Glutamatergic neuron (in vitro differentiated cells): ENCODE measurements around the gene PCED1A. TPM values are rescaled to one million over a fixed set of nuclear protein-coding genes. Genes with fewer than 3 reads are reported as not detected.
"Not testable (repeated sequence)": the region's sequence is repeated elsewhere in the genome, so short reads cannot be mapped to it uniquely, and the experiment has no call there.

ENCODE experiments used
- DNase-seq: peaks from one replicate; pipeline ENCODE4 v3.0.0; 2022
- H3K27ac Mint-ChIP-seq: one replicate; pipeline ENCODE4 v1.8.0; 2020; ENCODE audit warnings: mild to moderate bottlenecking, mixed read lengths, inconsistent platforms; ENCODE audit not compliant: unreplicated experiment
- H3K27me3 Mint-ChIP-seq: one replicate; pipeline ENCODE4 v1.8.0; 2020; ENCODE audit warnings: mild to moderate bottlenecking, moderate library complexity, mixed read lengths, inconsistent platforms; ENCODE audit not compliant: unreplicated experiment
- H3K36me3 Mint-ChIP-seq: one replicate; pipeline ENCODE4 v1.8.0; 2020; ENCODE audit warnings: mild to moderate bottlenecking, mixed read lengths, inconsistent platforms; ENCODE audit not compliant: unreplicated experiment
- H3K4me1 Mint-ChIP-seq: one replicate; pipeline ENCODE4 v1.8.0; 2020; ENCODE audit warnings: mild to moderate bottlenecking, low read depth, mixed read lengths, inconsistent platforms; ENCODE audit not compliant: unreplicated experiment
- H3K4me3 Mint-ChIP-seq: one replicate; pipeline ENCODE4 v1.8.0; 2020; ENCODE audit warnings: mild to moderate bottlenecking, mixed read lengths, inconsistent platforms; ENCODE audit not compliant: unreplicated experiment
- H3K9me3 Mint-ChIP-seq: one replicate; pipeline ENCODE4 v1.8.0; 2020; ENCODE audit warnings: mild to moderate bottlenecking, moderate library complexity, mixed read lengths, inconsistent platforms; ENCODE audit not compliant: unreplicated experiment
- CTCF ChIP-seq: fragments of 200-600 bp; sonication (generic); IDR thresholded peaks from one replicate; pipeline ENCODE4 v1.5.0; 2021; ENCODE audit not compliant: partially characterized antibody, unreplicated experiment
- total RNA-seq: library from RNA; stranded (reverse); fragmentation: NEBNext Ultra II Directional; extraction: Animal tissue kit (Norgen Biotek cat#: 25700); gene quantifications from one replicate; pipeline ENCODE4 v1.2.1, GENCODE V29; 2021; ENCODE audit not compliant: unreplicated experiment

PCED1A gene
- total RNA-seq, 1 donor from 2014 or later = 41.6 TPM

- no peak for TF ChIP-seq CTCF
- Mint-ChIP-seq H3K4me1 (peaks cover 4% of the 10 kb centered on the region), H3K27ac (no peak overlapping the region), H3K9me3 (peaks cover 2% of the 10 kb centered on the region), H3K27me3 (peaks cover 6% of the 10 kb centered on the region), H3K4me3 (no peak overlapping the region), H3K36me3 (peaks cover 10% of the 10 kb centered on the region)
- DNase-seq = no peak
These were observed 3.1 kb downstream of the PCED1A start for GRCh38 chr20:2837221-2837960.

DNA sequence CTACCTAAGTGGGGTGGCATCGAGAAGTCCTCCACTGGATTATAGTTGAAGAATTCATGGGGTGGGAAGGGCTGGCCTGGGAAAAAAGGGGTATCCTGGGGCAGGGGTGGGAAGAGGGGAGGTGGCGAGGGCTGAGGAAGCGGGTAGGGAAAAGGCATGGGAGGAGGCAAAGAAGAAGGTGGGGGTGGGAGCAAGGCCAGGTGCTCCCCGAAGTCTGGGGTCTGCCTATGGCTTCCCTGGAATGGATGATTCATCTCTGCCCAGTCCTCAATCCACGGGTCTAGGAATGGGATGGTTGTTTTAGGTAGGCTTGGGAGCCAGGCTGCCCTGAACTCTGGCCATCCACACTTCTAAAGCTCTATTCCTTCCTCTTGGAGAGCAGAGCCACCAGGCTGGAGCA is 4.4 kb downstream of the PCED1A start:
- H3K27ac Mint-ChIP-seq = no peak overlapping the region
- no peak overlapping the region for H3K4me3 Mint-ChIP-seq
- peaks cover 2% of the 10 kb centered on the region for H3K9me3 Mint-ChIP-seq
- H3K4me1 Mint-ChIP-seq = no peaks in the 10 kb centered on the region
- peaks cover 3% of the 10 kb centered on the region for H3K27me3 Mint-ChIP-seq
- H3K36me3 Mint-ChIP-seq = peaks cover 10% of the 10 kb centered on the region
- no peak for DNase-seq
- TF ChIP-seq CTCF = no peak

GRCh38 chr20:2835331-2835796 is 5.1 kb downstream of the PCED1A start:
- no peak for DNase-seq
- Mint-ChIP-seq H3K27ac (no peak overlapping the region), H3K36me3 (peaks cover 10% of the 10 kb centered on the region), H3K4me1 (no peaks in the 10 kb centered on the region), H3K27me3 (peaks cover 3% of the 10 kb centered on the region), H3K4me3 (no peak overlapping the region), H3K9me3 (peaks cover 2% of the 10 kb centered on the region)
- no peak for TF ChIP-seq CTCF

DNA sequence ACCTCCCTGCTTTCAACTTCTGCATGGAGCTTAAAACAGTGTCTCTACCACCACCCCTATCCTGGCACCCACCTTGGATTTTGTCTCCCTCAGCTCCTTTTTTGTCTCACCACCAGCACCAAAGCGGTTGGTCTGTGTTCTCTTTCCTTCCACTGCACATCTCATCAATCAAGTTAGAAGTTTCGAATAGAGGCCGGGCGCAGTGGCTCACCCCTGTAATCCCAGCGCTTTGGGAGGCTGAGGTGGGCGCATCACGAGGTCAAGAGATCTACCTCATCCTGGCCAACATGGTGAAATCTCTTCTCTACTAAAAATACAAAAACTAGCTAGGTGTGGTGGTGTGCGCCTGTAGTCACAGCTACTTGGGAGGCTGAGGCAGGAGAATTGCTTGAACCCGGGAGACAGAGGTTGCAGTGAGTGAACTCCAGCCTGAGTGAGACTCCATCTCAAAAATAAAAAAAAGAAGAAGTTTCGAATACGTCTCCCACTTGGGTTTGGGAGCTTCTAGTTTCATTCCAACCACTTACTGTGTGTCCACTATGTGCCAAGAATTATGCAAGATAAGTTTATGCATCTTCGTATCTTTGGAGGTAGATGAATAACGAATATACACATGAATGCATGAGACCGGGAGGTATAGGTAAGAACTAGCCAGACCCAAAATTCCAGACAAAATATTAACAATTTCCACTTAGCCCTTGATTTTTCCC is 5.9 kb downstream of the PCED1A start:
- Mint-ChIP-seq H3K27me3 (peaks cover 5% of the 10 kb centered on the region), H3K27ac (no peak overlapping the region), H3K36me3 (peaks cover 10% of the 10 kb centered on the region), H3K4me1 (no peaks in the 10 kb centered on the region), H3K4me3 (no peak overlapping the region), H3K9me3 (peaks cover 2% of the 10 kb centered on the region)
- DNase-seq = no peak
- TF ChIP-seq CTCF = no peak

- H3K4me1 Mint-ChIP-seq = no peaks in the 10 kb centered on the region
- H3K27ac Mint-ChIP-seq = no peak overlapping the region
- DNase-seq = no peak
- no peak for TF ChIP-seq CTCF
- H3K9me3 Mint-ChIP-seq = no peaks in the 10 kb centered on the region
- peaks cover 10% of the 10 kb centered on the region for H3K36me3 Mint-ChIP-seq
- no peak overlapping the region for H3K4me3 Mint-ChIP-seq
- peaks cover 5% of the 10 kb centered on the region for H3K27me3 Mint-ChIP-seq
These were observed 6.7 kb downstream of the PCED1A start for GRCh38 chr20:2833761-2834160.

DNA sequence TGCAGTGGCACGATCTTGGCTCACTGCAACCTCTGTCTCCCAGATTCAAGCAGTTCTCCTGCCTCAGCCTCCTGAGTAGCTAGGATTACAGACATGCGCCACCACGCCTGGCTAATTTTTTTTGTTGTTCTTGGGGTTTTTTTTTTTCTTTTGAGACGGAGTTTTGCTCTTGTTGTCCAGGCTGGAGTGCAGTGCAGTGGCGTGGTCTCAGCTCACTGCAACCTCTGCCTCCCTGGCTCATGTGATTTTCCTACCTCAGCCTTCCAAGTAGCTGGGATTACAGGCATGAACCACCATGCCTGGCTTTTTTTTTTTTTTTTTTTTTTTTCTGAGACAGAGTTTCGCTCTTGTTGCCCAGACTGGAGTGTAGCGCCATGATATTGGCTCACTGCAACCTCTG is 9.2 kb downstream of the PCED1A start:
- H3K27me3 Mint-ChIP-seq, H3K27ac Mint-ChIP-seq, DNase-seq, H3K36me3 Mint-ChIP-seq, H3K4me3 Mint-ChIP-seq, H3K4me1 Mint-ChIP-seq, H3K9me3 Mint-ChIP-seq: not testable (repeated sequence)
